ENCODE results near the gene MGAT5.

DNA sequence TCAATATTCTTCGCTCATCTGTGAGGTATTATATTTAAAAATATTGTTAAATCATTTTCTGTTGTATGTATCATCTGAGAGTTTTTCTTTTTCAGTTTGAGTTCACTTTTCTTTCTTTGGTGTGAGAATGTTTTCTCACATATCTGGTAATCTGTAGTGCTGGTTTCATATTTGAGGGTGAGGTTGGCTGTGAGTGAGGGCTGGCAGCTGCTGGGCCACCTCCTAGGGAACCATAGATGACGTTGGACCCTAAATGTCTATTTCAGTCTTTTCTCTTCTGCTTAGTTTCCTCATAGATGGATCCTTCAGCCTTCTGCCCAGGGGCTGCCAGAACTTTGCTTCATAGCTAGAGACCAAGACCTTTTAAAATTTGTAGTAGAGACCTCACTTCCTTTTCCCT is 33.5 kb downstream of the MGAT5 start:
- TF ChIP-seq, protein P1, sequence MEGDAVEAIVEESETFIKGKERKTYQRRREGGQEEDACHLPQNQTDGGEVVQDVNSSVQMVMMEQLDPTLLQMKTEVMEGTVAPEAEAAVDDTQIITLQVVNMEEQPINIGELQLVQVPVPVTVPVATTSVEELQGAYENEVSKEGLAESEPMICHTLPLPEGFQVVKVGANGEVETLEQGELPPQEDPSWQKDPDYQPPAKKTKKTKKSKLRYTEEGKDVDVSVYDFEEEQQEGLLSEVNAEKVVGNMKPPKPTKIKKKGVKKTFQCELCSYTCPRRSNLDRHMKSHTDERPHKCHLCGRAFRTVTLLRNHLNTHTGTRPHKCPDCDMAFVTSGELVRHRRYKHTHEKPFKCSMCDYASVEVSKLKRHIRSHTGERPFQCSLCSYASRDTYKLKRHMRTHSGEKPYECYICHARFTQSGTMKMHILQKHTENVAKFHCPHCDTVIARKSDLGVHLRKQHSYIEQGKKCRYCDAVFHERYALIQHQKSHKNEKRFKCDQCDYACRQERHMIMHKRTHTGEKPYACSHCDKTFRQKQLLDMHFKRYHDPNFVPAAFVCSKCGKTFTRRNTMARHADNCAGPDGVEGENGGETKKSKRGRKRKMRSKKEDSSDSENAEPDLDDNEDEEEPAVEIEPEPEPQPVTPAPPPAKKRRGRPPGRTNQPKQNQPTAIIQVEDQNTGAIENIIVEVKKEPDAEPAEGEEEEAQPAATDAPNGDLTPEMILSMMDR (IDR thresholded peaks at IDR 0.05): no peak
- no peak for TF ChIP-seq EZH2 (IDR thresholded peaks at IDR 0.05)
